ENCODE data around the gene KCNMB4.
A peak's percentile ranks its signal among the peaks of the same experiment; 100 is the strongest.

KCNMB4 gene

GRCh38 chr12:70365648-70366518 lies at the start of gene KCNMB4:
TSS of gene KCNMB4 (plus strand) at chr12:70366290. CDS start at chr12:70366735, 445 bp downstream.
- DNase-seq (ENCODE audit: low read depth): peak; percentile 66

- DNase-seq (ENCODE audit: low read depth): no peak
Observed at GRCh38 chr12:70317781-70318180, 48.3 kb upstream of the KCNMB4 start.

- no peak for DNase-seq (ENCODE audit: low read depth)
Observed at GRCh38 chr12:70319605-70320004, 46.5 kb upstream of the KCNMB4 start.

GRCh38 chr12:70321191-70321590 lies 44.9 kb upstream of the KCNMB4 start:
- no peak for DNase-seq (ENCODE audit: low read depth)

- no peak for DNase-seq (ENCODE audit: low read depth)
Observed at GRCh38 chr12:70327541-70327940, 38.5 kb upstream of the KCNMB4 start.

GRCh38 chr12:70329728-70330127 lies 36.4 kb upstream of the KCNMB4 start:
- DNase-seq (ENCODE audit: low read depth): no peak

GRCh38 chr12:70330158-70330557 lies 35.9 kb upstream of the KCNMB4 start:
- DNase-seq (ENCODE audit: low read depth): no peak

GRCh38 chr12:70332236-70332635 lies 33.9 kb upstream of the KCNMB4 start:
- DNase-seq (ENCODE audit: low read depth): no peak

GRCh38 chr12:70334742-70335141 lies 31.3 kb upstream of the KCNMB4 start:
- DNase-seq (ENCODE audit: low read depth): no peak

GRCh38 chr12:70338531-70338930 lies 27.6 kb upstream of the KCNMB4 start:
- no peak for DNase-seq (ENCODE audit: low read depth)

GRCh38 chr12:70351076-70351475 lies 15.0 kb upstream of the KCNMB4 start:
- no peak for DNase-seq (ENCODE audit: low read depth)

- DNase-seq (ENCODE audit: low read depth): no peak
Observed at GRCh38 chr12:70353780-70354660, 12.1 kb upstream of the KCNMB4 start.

GRCh38 chr12:70354787-70355186 lies 11.3 kb upstream of the KCNMB4 start:
- no peak for DNase-seq (ENCODE audit: low read depth)

GRCh38 chr12:70355972-70356371 lies 10.1 kb upstream of the KCNMB4 start:
- DNase-seq (ENCODE audit: low read depth): no peak

- no peak for DNase-seq (ENCODE audit: low read depth)
Observed at GRCh38 chr12:70359458-70360197, 6.5 kb upstream of the KCNMB4 start.

GRCh38 chr12:70360218-70360617 lies 5.9 kb upstream of the KCNMB4 start:
- DNase-seq (ENCODE audit: low read depth): no peak

- no peak for DNase-seq (ENCODE audit: low read depth)
Observed at GRCh38 chr12:70364695-70365397, 1.2 kb upstream of the KCNMB4 start.

- no peak for DNase-seq (ENCODE audit: low read depth)
Observed at GRCh38 chr12:70365398-70365647, 767 bp upstream of the KCNMB4 start.

GRCh38 chr12:70366581-70367257 lies 629 bp downstream of the KCNMB4 start:
- peak; percentile 50 for DNase-seq (ENCODE audit: low read depth)

GRCh38 chr12:70367258-70368141 lies 1.4 kb downstream of the KCNMB4 start:
- no peak for DNase-seq (ENCODE audit: low read depth)

Measured in T-helper 22 cell (primary cell).